Kidney epithelial cell (primary cell): ENCODE results near the gene NPAS1. TPM values are rescaled to one million over a fixed set of nuclear protein-coding genes. Genes with fewer than 3 reads are reported as not detected.

ENCODE experiments used
- DNase-seq: peaks from one replicate; pipeline ENCODE4 v3.0.0-alpha.2; 2010; ENCODE audit warnings: low read depth
- H3K27me3 ChIP-seq: 2 replicates; pipeline ENCODE4 v1.6.0; 2011; ENCODE audit warnings: low read length; ENCODE audit not compliant: control insufficient read depth, insufficient read depth
- H3K36me3 ChIP-seq: 2 replicates; pipeline ENCODE4 v1.5.1; 2011; ENCODE audit warnings: low read length; ENCODE audit not compliant: control insufficient read depth, insufficient read depth
- H3K4me3 ChIP-seq: 2 replicates; pipeline ENCODE4 v1.5.1; 2011; ENCODE audit warnings: low read depth, mild to moderate bottlenecking, control low read depth, low read length
- total RNA-seq: library from RNA; depleted of rRNA; stranded (reverse); fragments of >200 nt; gene quantifications from 2 replicates; pipeline ENCODE4 v1.2.3, GENCODE V29; 2015
- TF ChIP-seq, protein P1 (sequence below): IDR thresholded peaks from 2 replicates; pipeline ENCODE4 v1.5.1; 2011; ENCODE audit warnings: mild to moderate bottlenecking, moderate library complexity, low read length, control low read depth, inconsistent platforms; ENCODE audit not compliant: insufficient read depth, poor library complexity, severe bottlenecking

Gene NPAS1
- total RNA-seq, result 1.6 TPM in 1 of 2 replicates, not detected in the other

- Histone ChIP-seq H3K27me3 (peaks cover 49% of the 10 kb centered on the region), H3K4me3 (no peak within 1 kb of the TSS), H3K36me3 (no peaks in the 10 kb centered on the region)
- no peak for DNase-seq
- TF ChIP-seq, protein P1, sequence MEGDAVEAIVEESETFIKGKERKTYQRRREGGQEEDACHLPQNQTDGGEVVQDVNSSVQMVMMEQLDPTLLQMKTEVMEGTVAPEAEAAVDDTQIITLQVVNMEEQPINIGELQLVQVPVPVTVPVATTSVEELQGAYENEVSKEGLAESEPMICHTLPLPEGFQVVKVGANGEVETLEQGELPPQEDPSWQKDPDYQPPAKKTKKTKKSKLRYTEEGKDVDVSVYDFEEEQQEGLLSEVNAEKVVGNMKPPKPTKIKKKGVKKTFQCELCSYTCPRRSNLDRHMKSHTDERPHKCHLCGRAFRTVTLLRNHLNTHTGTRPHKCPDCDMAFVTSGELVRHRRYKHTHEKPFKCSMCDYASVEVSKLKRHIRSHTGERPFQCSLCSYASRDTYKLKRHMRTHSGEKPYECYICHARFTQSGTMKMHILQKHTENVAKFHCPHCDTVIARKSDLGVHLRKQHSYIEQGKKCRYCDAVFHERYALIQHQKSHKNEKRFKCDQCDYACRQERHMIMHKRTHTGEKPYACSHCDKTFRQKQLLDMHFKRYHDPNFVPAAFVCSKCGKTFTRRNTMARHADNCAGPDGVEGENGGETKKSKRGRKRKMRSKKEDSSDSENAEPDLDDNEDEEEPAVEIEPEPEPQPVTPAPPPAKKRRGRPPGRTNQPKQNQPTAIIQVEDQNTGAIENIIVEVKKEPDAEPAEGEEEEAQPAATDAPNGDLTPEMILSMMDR, result no peak
Measured at GRCh38 chr19:47019431-47020041, at the start of gene NPAS1. Gene NPAS1 (plus strand): TSS chr19:47019837. CDS start chr19:47021048, 1,211 bp downstream.

GRCh38 chr19:46970815-46971214 lies 48.8 kb upstream of the NPAS1 start:
- Histone ChIP-seq H3K4me3 (no peak overlapping the region), H3K36me3 (no peaks in the 10 kb centered on the region), H3K27me3 (no peaks in the 10 kb centered on the region)
- DNase-seq, result no peak
- TF ChIP-seq, protein P1, result no peak

GRCh38 chr19:46972311-46972710 lies 47.3 kb upstream of the NPAS1 start:
- DNase-seq, result no peak
- Histone ChIP-seq H3K36me3 (no peaks in the 10 kb centered on the region), H3K4me3 (no peak overlapping the region), H3K27me3 (no peaks in the 10 kb centered on the region)
- TF ChIP-seq, protein P1, result no peak

- no peak for DNase-seq
- Histone ChIP-seq H3K36me3 (no peaks in the 10 kb centered on the region), H3K27me3 (no peaks in the 10 kb centered on the region), H3K4me3 (no peak overlapping the region)
- TF ChIP-seq, protein P1, result no peak
Measured at GRCh38 chr19:46974181-46974580, 45.5 kb upstream of the NPAS1 start.

DNA sequence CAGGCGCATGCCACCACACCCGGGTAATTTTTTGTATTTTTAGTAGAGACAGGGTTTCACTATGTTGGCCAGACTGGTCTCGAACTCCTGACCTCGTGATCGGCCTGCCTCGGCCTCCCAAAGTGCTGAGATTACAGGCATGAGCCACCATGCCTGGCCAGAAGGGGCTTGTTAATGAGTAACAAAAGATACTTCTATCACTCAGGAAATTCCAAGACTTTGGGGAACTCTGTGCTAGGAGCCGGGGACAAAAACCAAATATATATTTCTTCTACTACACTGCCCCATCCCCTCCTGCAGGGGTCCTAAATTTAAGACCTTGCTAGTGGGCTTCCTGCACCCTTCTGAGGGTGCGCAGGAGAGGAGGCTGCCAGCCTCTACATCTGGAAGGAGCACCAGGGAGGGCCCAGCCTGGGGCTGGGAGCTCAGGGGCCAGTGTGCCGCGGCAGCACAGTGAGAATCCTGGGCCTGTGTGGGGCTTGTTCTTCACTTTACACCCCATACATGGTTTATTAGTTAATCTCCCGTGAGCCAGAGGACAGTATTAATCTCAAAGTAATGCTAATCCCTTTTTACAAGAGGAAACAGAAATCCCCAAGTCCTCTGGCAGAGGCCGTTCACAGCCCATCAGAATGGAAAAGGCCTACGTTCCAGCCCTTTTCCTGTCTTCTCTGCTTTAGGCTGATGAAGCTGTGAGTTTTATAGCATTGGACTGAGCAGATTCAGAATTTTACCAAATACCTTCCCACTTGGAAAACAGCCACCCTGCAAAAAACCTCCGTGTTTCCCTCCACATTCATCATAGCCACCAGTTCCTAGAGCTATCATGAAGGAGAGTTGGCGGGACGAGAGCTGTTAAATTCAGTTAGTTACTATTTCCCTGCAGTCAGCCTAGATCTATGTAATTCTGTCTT lies 44.4 kb upstream of the NPAS1 start:
- no peak for DNase-seq
- Histone ChIP-seq H3K4me3 (no peak overlapping the region), H3K36me3 (no peaks in the 10 kb centered on the region), H3K27me3 (no peaks in the 10 kb centered on the region)
- TF ChIP-seq, protein P1, result no peak
